Measurements from ENCODE around the gene PLOD1.
"Not testable (repeated sequence)": the region's sequence is repeated elsewhere in the genome, so short reads cannot be mapped to it uniquely, and the experiment has no call there.

The PLOD1 gene

DNA sequence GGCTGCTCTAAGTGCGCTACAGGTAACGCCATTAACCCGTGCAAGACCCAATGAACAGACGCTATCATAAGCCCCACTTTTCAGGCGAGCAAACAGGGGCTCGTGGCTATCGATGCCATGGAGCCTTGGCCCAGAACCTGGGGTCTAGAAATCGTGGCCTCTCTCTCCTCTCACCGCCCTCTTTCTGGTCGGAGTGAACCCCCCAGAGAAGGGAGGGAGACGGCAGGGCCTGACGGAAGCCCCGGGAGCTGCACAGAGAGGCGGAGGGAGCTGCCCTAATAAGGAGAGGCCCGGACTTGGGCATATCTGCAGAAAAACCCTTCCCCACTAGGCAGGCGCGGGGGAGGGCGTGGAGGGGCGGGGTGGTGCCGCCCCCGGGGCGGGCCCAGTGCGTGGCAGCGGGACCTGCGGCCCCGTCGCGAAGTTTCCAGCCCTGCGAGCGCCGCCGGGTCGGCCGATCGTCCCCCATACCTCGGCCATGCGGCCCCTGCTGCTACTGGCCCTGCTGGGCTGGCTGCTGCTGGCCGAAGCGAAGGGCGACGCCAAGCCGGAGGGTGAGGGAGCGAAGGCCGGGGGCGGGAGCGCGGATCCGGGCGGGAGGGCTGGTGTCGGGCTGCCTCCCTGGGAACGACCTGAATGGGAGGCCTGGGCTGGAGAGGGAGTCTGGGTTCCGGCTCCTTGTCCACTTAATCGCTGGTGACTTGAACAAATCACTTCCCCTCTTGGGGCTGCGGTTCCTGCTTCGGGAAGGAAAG, at the start of gene PLOD1:
Gene PLOD1, plus strand, starts transcription at position 416 of the 755 bp plus-strand sequence. Its CDS starts 63 bp downstream, at position 479.
- DNase-seq, result peak; percentile 94

GRCh38 chr1:11885916-11886315, 48.6 kb upstream of the PLOD1 start:
- no peak for DNase-seq

DNA sequence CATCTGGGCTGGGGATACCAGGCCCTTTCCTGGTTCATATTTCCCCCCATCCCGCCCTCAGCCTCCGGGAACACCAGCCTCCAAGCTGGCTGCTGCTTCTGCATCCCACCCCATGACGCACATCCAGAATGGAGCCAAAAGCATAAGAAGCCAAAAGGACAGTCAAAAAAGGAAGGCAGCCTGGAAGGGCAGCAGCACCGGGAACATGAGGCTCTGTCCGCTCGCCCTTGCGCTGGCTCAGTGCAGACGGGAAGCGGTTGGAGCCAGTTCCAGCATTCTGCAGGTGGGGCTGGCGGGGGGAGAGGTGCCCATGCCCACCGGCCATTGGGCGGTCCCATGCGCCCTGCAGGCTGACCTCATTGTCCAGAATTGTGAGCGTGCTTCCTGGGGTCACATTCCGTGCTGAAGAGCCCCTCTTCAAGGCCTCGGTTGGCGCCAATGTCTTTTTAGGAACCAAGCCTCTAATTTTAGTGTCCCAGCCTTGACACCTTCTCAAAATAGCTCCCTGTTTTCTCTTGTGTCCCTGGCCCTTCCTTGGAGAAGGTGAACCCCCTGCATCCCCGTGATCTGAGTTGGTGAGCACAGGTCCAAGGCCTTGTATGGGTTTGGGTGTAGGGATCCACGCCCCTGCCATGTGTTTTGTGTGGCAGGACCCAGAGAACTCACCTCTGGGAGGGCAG, 47.4 kb upstream of the PLOD1 start:
- DNase-seq, result no peak

- DNase-seq, result no peak
These were observed 46.9 kb upstream of the PLOD1 start for GRCh38 chr1:11887666-11888007.

GRCh38 chr1:11888206-11888876, 46.2 kb upstream of the PLOD1 start:
- no peak for DNase-seq

GRCh38 chr1:11888877-11889208, 45.7 kb upstream of the PLOD1 start:
- no peak for DNase-seq

GRCh38 chr1:11891433-11892186, 42.9 kb upstream of the PLOD1 start:
- no peak for DNase-seq

GRCh38 chr1:11893907-11894251, 40.6 kb upstream of the PLOD1 start:
- peak; percentile 81 for DNase-seq

GRCh38 chr1:11894501-11894900, 40.0 kb upstream of the PLOD1 start:
- not testable (repeated sequence) for DNase-seq

DNA sequence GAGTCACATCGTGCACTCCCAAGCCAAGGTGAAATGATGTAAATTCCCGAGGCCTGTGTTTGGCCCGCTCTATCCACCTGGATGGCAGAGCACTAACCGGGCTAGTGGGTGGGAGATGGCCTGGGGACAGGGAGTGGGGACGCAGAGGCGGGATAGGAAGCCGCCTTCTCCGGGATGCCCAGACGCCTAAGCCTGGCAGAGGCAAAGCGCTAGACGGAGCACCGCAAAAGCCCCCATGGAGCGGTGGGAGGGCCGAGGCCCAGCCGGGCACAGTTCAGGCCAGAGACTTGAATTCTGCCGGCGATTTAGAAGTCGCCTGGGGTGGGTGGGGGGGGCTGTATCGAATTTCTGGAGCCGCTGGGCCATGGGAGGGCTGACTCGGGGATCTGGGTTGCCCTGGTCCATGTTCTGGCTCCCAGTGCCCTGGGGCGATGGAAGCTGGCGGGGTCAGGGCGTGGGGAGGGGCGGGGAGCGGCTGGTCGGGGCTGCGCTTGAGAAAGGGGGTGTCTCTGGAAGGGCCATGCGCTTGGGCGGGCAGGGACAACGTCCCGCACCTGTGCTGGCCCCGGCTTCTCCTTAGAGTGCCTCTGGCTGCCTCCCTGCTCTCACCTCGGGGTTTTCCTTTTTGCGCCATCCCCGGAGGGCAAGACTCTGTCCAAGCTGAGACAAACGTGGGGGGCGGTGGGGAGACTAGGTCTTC, 36.3 kb upstream of the PLOD1 start:
- no peak for DNase-seq

GRCh38 chr1:11898831-11899467, 35.6 kb upstream of the PLOD1 start:
- peak; percentile 20 for DNase-seq

DNA sequence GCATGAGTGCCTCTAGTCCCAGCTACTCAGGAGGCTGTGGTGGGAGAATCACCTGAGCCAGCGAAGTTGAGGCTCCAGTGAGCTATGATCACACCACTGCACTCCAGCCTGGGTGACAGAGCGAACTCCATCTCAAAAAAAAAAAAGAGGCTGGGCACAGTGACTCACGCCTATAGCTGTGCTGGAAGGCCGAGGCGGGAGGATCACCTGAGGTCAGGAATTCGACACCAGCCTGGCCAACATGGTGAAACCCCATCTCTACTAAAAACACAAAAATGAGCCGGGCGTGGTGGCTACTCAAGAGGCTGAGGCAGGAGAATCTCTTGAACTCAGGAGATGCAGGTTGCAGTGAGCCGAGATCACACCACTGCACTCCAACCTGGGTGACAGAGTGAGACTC, 33.1 kb upstream of the PLOD1 start:
- DNase-seq, result not testable (repeated sequence)

DNA sequence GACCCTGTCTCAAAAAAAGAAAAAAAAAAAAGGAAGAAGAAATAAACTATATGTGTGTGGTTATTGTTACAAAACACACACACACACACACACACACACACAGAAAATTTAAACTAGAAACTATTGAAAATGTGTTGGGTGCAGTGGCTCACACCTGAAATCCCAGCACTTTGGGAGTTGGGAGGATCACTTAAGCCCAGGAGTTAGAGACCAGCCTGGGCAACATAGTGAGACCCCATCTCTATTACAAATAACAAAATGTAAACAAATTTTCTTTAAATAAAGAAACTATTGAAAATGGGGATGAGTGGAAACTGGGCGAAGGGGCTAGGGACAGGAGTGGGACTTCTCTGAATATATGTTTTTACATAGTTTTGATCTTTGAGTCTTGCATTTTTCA, 31.3 kb upstream of the PLOD1 start:
- DNase-seq, result no peak

- not testable (repeated sequence) for DNase-seq
These were observed 30.4 kb upstream of the PLOD1 start for GRCh38 chr1:11904156-11904555.

GRCh38 chr1:11904978-11905377, 29.5 kb upstream of the PLOD1 start:
- DNase-seq, result no peak

- no peak for DNase-seq
These were observed 27.6 kb upstream of the PLOD1 start for GRCh38 chr1:11906870-11907269.

DNA sequence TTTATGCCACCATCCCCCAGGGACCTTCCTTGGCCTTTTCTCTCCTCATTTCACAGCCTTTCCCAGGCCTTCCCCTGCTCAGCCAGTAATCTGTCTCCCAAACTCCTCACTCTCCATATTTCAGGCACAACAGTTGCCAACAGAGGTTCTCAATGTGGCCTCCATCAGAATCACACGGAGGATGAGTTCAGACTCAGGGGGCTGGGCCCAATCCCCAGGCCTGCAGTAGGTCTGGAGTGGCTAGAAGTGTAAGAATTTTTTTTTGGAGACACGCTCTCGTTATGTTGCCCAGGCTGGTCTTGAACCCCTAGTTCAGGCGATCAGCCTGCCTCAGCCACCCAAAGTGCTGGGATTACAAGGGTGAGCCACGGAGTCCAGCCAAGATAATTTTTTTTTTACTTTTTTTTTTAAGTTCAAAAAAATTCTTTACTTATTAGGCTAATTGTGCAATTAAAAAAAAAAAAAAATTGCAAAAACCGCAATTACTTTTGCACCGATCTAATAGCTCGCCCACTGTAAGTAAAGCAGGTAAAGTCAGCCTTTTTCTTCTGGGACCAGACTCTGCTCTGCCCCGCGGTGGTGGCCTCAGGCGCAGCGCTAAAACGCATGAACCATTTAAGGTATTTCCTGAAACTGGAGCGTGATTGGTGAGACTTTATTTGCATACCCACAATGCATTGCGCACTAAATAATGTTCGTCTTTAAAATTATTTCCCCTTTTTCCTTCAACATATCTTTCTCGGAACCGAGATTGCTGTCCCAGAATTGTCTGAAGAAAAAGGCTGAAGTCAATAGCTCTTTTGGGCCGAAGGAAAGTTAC, 27.0 kb upstream of the PLOD1 start:
- peak; percentile 90 for DNase-seq

DNA sequence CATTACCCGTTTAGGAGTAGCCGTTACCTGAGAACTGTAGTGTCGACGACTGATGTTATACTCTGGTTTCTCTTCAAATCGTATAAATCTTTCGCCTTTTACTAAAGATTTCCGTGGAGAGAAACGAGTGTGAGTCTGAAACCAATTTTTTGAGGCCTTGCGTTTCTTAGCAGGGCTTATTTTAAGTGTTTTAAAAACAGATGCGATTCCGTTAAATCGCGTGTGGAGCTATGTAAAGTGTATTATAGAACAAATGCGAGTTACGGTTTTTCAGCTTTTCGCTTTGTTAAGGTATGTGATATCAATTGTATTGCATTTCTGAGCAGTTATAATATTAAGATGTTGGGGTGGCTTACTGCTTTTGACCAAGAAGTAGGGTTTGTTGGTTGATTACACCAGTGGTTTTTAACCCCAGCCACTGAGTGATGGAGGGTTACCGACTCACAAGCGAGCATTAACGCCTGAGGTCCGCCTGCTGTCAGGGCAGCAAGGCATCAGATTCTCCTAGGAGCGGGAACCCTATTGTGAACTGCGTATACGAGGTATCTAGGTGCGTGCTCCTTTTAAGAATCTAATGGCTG, 26.3 kb upstream of the PLOD1 start:
- peak; percentile 58 for DNase-seq

DNA sequence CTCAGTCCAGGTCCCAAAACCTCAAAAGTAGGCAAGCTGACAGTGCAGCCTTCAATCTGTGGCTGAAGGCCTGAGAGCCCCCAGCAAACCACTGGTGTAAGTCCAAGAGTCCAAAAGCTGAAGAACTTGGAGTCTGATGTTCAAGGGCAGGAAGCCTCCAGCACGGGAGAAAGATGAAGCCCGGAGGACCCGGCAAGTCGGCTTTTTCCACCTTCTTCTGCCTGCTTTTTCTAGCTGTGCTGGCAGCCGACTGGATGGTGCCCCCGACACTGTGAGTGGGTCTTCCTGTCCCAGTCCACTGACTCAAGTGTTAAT, 23.6 kb upstream of the PLOD1 start:
- not testable (repeated sequence) for DNase-seq

- DNase-seq, result no peak
These were observed 22.5 kb upstream of the PLOD1 start for GRCh38 chr1:11912000-11912399.

Measured in CD4-positive, alpha-beta T cell treated with Interleukin-17A for 4 hours (primary cell).